GM21825 (cell line): ENCODE results near the gene GDI2.
"Not testable (repeated sequence)": the region's sequence is repeated elsewhere in the genome, so short reads cannot be mapped to it uniquely, and the experiment has no call there.

Source experiments
- ATAC-seq: cut with Tn5 transposase; IDR thresholded peaks from one replicate; pipeline ENCODE4 v1.9.1; 2021; ENCODE audit warnings: mild to moderate bottlenecking, moderate library complexity; ENCODE audit not compliant: unreplicated experiment

The GDI2 gene

DNA sequence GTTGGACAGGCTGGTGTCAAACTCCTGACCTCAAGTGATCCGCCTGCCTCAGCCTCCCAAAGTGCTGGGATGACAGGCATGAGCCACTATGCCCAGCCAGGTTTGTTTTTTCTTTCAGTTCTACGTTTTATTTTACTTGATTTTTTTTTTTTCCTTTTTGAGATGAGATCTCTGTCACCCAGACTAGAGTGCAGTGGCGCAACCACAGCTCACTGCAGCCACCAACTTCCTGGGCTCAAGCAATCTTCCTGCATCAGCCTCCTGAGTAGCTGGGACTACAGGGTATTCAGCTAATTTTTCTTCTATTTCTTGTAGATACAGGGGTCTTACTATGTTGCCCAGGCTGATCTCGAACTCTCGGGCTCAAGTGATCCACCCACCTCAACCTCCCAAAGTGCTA, 24.3 kb downstream of the GDI2 start:
- no peak for ATAC-seq

DNA sequence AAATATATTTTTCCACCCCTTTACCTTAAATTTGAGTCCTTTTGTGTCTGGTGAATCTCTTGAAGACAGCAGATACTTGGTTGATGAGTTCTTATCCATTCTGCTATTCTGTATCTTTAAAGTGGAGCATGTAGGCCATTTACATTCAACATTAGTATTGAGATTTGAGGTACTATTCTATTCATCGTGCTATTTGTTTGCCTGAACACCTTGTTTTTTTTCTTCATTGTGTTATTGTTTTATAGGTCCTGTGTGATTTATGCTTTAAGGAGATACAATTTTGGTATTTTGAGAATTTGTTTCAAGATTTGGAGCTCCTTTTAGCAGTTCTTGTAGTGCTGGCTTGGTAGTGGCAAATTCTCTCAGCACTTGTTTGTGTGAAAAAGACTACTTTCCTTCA, 29.9 kb downstream of the GDI2 start:
- ATAC-seq, result no peak

DNA sequence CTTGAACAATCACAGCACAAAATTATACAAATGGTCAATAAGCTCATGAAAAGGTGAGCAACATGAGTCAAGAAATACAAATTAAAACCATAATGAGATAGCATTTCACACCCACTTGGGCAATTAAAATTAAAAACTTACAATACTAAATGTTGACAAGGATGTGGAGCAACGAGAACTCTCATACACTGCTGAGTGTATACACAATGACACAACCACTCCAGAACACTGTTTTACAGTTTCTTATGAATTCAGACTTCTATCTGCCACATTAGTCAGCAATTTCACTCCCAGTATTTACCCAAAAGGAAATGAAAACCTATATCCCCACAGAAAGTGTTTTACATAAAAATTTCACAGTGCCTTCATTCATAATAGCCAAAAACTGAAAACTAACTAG, 31.1 kb downstream of the GDI2 start:
- no peak for ATAC-seq

DNA sequence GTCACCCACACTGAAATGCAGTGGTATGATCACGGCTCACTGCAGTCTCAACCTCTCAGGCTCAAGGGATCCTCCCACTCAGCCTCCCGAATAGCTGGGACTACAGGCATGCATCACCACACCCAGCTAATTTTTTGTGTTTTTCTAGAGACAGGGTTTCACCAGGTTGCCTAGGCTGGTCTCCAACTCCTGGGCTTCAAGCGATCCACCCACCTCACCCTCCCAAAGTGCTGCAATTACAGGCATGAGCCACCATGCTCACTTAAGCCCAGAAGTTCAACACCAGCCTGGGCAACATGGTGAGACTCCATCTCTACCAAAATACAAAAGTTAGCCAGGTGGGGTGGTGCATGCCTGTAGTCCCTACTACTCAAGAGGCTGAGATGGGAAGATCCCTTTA, 33.5 kb downstream of the GDI2 start:
- no peak for ATAC-seq

DNA sequence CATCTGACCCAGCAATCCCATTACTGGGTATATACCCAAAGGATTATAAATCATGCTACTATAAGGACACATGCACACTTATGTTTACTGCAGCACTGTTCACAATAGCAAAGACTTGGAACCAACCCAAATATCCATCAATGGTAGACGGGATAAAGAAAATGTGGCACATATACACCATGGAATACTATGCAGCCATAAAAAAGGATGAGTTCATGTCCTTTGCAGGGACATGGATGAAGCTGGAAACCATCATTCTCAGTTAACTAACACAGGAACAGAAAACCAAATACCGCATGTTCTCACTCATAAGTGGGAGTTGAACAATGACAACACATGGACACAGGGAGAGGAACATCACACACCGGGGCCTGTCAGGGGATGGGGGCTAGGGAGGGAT, 35.5 kb downstream of the GDI2 start:
- ATAC-seq, result not testable (repeated sequence)

DNA sequence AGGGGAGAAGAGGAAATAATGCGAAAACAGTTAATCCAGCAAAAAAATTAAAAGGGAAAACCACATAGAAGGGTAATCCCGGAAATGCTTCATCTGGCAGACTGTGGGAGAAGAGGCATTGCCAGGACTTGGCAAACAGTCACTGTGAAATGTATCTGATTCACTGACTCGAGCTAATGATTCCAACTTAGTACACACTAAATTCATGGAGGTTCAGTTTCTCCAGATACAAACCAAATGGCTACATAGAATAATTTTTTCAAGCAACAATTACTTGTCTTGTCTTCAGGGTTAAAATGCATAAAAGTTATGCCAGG, 36.4 kb downstream of the GDI2 start:
- ATAC-seq, result no peak

DNA sequence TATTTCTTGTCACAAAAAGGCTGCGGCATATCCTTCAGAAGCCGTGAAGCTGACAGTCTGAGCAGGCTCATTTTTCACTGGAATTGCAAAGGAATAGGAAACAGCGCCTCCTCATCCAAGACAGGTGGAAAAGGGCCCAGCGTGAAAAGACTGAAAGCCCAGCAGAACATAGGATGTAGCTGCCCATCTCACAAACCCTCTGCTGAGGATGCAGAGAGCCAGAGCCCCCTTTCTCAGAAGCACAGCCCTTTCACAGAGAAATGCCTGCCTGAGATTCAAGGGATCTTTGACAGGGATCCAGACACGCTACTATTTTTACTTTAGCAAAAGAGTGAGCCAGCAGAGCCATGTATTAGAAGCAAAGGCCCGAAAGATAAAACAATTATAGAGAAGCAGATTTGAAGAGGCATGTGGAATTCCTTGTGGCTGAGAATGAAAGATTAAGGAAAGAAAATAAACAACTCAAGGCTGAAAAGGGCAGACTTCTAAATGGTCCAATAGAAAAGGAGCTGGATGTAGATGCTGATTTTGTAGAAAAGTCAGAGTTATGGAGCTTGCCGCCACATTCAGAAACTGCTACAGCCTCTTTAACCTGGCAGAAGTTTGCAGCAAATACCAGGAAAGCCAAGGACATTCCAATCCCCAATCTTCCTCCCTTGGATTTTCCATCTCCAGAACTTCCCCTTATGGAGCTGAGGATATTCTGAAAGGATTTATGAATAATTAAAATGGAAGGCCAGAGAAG, 36.9 kb downstream of the GDI2 start:
- no peak for ATAC-seq

DNA sequence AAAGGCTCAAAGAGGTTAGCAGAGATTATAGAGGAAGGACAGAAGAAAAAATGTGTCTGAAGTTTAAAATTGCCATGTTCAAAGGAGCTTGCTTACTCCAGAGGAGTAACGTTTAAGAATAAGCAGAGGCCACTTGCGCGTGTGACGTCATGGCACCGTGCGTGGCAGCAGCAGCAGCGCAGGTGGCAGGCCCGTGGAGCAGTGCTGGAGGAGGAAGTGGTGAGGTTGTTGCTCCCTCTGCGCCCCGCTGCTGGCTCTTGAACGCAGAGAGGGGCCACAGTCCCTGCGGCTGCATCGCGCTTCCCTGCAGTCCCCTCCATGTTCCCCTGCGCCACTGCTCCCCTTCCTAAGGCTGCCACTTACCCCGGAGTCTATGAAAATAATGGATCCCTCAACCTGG, 37.5 kb downstream of the GDI2 start:
- no peak for ATAC-seq

DNA sequence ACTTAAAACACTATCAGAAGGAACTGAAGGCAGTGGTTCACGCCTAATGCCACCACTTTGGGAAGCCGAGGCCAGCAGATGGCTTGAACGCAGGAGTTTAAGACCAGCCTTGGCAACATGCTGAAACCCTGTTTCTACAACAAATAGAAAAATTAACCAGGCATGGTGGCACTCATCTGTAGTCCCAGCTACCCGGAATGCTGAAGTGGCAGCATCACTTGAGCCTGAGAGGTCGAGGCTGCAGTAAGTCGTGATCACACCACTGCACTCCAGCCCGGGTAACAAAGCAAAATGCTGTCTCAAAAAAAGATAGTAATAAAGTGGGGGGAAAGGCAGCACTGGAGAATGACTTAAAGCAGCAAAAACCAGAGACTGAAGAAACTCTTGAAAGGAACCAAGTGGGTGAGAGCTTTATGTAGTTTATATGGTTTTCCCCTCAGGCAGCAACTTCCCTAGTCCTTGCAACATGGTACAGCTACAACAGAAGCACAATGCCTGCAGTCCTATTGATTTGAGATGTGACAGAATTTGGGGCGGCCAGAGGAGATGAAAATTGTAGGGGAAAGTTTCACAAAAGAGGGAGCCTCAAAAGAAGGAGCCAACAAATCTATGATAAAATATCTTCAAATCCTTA, 38.1 kb downstream of the GDI2 start:
- ATAC-seq, result no peak

DNA sequence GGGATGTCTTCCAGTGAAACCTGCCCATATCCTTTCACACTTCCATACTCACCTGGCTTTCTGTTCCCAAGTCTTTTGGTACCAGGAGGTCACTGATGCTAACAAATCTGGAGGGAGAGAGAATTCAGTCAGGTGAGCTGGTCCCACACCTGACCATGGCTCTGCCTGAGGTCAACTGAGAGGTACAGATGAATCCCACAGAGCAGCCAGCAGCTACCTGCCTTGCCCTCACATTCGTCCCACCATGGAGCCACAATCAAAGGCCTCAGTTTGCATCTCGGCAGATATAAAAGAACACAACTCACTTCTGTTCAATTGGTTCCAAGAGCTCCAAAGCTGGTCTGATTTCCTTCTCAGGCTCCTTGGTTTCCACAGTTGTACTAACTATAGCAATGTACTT, 47.0 kb downstream of the GDI2 start:
- ATAC-seq, result no peak

DNA sequence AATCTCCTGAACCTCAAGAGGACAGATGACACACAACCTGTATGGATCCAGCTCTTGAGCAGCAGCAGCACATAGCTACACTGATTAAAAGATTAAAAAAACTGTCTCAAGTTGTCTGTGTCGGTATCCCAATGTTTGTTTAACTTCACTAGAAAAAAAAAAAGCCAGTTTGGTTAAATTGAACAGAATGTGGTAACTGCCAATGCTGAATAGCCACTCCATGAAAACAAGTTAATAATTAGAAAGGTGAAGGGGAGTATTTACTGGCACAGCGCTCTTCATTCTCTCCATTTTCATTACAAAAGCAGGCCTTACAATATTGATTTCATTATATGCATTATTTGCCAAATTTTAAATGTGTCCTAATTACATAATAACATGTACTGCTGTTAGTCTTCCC, 47.6 kb downstream of the GDI2 start:
- no peak for ATAC-seq

DNA sequence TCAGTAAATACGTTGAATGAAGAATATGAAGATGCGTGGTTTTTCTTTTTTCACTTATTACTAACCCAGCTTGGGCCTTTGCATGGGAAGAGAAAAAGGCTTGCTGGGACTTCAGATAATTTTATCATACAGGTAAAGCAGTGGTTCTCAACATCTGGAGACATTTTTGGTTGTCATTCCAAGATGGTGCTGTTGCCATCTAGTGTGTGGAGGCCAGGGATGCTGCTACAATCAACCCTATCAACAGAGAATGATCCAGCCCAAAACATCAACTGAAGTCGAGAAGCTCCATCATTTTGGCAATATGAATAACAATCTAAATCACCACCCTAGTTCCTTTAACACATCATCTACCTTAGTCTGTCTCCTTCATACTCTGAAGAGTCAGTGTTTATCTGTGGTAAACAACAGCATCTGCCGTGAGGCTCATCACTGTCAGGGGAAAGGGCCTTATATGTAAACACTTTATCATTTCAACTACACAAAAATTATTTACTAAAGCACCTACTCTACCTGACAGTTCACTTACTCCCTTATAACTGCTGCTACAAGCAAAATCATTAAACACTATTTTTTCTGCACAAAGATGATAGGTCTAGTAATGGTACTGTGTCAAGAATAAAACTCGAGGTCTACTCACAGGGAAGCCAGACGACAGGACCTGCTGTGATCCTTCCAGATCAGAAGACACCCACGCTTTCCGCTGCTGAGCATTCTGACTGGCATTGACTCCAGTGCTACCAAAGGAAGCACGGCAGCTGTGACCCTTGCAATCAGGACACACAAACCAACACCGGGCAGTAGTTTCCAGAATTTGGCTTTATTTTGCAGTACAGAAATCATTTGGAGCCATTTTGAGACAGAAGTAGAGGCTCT, 48.6 kb downstream of the GDI2 start:
- ATAC-seq, result no peak

DNA sequence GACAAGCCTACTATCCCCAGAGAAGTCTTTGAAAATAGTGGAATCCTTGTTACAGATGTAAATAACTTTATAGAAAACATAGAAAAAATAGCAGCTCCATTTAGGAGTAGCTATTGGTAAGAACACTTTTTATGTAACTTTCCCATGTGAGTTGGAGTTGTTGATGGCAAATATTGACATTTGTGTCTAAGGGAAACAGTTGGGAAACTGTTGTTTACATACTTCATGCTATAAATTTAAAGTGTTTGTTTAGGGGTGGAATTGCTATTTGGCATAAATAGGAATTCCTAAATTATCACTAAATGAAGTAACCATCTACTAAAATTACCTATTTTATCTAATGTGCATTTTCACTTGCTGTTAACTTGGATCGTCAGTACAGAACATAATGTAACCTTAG, 50.7 kb downstream of the GDI2 start:
- ATAC-seq, result no peak

DNA sequence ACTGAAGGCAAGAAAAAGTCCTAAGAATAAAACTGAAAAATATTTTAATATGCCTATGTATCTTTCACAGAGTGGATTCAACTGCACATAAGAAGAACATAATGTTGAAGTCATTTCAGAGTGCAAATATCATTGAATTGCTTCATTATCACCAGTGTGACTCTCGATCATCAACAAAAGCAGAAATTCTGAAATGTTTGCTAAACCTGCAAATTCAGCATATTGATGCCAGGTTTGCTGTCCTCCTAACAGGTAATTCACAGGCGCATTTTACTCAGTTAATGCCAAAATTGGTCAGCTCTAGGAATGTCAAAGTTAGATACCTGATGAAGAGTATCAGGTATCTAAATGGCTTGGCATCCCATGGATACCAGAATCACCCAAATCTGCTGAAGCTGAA, 52.0 kb downstream of the GDI2 start:
- no peak for ATAC-seq

DNA sequence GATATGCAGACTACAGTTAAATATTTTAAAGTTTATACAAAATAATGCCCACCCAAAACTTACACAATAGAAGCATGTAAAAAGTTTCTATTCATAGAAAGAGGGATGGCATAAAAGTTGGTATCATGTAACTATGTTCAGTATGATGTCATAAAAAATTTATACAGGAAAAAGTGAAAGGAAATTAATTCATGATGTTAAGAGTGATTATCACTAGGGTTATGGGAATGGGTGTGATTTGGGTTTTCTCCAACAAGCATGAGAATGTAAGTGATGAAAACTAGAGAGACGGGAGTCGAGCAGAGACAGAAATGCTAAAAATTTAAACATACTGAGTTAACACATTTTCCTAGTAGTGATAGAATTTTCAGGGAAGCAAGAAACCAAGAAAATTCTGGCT, 52.7 kb downstream of the GDI2 start:
- no peak for ATAC-seq

DNA sequence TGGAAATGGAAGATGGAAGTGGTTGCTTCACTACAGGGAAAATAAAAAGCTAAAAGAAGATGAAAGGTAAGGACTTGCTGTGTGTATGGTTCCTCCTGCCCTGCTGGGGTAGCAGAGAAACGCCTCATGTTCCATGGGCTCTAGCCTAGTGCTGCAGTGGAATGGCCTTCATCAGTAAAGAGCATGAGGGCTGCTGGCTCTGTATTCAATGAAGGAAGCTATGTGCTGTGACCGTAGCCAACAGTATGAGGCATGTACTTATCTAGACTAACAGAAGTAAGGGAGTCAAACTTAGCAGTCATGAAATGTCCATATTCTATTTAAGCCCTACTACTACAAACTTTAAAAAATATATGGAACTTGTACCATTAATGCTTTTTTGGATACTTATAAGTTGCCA, 54.3 kb downstream of the GDI2 start:
- no peak for ATAC-seq

DNA sequence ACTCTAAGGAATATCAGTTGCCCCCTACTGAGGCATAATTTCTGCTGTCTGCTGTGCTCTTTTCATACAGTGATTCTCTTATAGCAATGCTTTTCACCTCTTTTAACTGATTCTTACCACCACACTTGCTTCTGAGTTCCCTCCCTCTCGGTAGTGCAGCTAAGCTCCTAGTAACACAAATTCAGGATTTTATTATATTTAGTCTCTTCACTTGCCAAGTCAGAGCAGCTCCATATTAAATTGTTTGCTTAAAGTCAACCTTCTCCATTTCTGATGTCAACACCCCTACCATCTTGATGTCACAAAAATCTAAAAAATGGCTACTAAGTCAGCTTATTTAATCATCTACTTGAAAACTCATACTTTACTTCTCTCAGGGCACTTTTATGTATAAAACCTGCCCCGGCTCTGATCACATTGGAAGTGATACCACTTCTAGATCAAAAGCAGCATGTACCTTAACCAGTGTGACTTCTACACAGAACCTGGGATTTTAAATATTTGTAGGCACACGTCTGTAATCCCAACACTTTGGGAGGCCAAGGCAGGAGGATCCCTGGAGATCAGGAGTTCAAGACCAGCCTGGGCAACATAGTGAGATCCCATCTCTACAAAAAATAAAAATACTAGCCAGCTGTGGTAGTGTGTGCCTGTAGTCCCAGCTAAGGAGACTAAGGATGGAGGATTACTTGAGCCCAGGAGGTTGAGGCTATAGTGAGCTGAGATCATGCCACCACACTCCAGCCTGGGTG, 55.3 kb downstream of the GDI2 start:
- ATAC-seq, result no peak

DNA sequence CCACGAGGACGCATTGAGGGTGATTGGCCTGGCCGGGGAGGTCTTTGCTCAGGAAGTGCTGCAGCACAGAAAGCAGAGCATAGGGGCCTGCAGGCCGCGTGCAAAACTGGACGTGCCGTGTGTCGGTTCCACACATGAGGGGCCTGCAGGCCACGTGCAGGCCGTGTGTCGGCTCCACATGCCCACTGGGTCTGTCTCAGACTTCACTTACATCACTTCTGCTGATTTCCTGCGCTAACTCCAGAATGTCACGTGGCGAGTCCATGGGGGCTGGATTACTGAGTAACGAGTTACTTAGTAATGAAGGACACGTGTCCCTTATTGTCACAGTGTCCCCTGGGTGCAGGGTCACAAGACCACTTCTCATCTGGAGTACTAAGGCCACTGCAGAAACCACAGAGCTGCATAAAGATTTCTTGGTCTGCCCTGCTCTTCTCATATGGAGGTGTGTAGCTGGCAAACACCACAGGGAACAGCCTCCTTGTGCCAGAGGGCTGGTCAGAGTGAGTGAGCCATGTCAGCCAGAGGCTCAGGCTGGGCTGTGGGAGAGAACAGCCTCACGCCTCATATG, 60.8 kb downstream of the GDI2 start:
- no peak for ATAC-seq

DNA sequence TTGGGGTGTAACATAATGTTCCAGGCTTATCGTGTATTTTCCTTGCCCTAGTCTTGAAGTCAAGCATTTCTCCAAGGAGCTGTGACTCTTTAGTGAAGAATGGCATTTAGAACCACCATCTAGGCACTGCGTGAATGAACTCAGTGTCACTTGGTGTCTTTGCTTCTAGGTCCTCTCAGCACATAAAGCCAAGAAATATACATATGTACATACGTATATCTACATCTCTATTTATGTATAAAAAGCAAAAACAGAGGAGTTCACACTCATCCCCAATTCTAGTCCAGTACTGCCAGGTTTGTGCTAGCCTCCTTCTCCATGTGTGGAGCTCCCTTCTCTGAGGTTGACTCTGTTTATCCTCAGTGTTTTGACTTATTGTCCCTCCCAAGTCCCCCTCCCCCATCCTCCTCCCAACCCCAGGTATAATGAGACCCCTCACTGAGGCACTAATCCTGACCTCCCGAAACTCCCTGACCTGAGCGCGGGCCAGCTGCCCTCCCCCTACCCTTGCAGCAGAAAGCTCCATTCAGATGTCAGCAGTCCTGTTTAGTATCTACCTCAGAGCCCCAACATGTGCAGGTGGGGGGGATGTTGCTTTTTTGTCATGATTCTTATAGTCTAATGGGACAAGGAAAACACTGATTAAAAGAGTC, 61.5 kb downstream of the GDI2 start:
- ATAC-seq, result no peak

DNA sequence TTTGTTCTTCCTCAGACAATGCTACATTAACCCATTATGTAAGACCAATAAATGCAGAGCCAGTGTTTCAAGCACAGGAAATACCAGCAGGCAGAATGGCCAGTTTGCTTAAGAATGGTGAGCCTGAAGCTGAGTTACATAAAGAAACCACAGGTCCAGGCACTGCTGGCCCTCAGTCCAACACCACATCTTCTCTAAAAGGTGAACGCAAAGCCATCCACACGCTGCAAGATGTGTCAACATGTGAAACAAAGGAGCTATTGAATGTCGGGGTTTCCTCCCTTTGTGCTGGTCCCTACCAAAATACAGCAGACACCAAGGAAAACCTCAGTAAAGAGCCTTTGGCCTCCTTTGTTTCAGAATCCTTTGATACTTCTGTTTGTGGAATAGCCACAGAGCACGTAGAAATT, 64.8 kb downstream of the GDI2 start:
- ATAC-seq, result no peak

DNA sequence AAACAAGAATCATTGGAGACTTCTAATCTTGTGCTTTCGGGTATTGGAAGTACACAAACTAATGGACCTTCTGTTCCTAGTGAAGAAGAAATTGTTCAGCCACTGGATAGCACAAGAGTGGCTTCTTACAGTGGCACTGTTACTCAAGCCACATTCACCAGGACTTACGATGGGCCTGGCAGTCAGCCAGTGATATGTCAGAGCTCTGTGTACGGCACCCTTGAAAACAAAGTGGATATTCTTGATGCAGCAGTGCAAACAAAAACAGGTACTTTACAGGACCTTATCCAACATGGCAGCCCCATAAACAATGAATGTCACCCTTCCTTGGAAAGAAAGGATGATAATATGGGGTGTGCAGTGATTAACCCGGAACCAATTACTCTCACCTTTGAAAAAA, 67.0 kb downstream of the GDI2 start:
- no peak for ATAC-seq
